SK-N-MC (cell line): ENCODE data around the gene RBM25.

Experiments used
- EZH2 ChIP-seq: fragments of 200-600 bp; sonication (generic); IDR thresholded peaks from one replicate; pipeline ENCODE4 v1.6.1; 2017; ENCODE audit warnings: antibody characterized with exemption
- FOXP2 ChIP-seq: optimal IDR thresholded peaks from 2 replicates; pipeline ENCODE3; 2011; ENCODE audit warnings: mild to moderate bottlenecking, moderate library complexity; ENCODE audit not compliant: insufficient read depth; ENCODE audit errors: extremely low read length, control extremely low read depth
- POLR2AphosphoS5 ChIP-seq: IDR thresholded peaks from 2 replicates; pipeline ENCODE4 v1.6.1; 2012; ENCODE audit warnings: mild to moderate bottlenecking, low read depth, low read length, borderline replicate concordance

DNA sequence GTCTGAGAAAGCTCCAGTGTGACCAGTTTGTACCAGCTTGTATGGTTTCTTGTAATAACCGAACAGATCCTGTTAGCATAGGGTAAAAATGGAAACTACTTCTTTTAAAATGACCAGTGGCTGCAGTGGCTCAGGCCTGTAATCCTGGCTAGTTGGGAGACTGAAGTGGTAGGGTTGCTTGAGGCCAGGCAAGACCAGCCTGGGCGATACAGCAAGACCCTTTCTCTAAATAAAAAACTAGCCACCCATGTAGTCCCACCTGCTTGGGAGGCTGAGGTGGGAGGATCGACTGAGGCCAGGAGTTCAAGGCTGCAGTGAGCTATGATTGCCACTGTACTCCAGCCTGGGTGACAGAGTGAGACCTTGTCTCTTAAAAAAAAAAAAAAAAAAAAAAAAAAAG lies 85.3 kb downstream of the RBM25 start:
- TF ChIP-seq POLR2AphosphoS5 (no peak), FOXP2 (no peak), EZH2 (no peak)
